Liver (tissue), 9 donors: ENCODE measurements around the gene STAT5A. TPM values are rescaled to one million over a fixed set of nuclear protein-coding genes. Genes with fewer than 3 reads are reported as not detected.

Experiments used
- DNase-seq: peaks from one replicate; pipeline ENCODE4 v3.0.0-alpha.2; 2017; ENCODE audit warnings: low spot score
- H3K27ac ChIP-seq, 2 donors: one replicate each; pipeline ENCODE4 v1.7.0; 2013; ENCODE audit warnings: inconsistent platforms in 2 of 2, low read length in 2 of 2, control low read depth in 1 of 2, low read depth in 1 of 2, mild to moderate bottlenecking in 1 of 2
- H3K27me3 ChIP-seq, 4 donors: one replicate each; pipeline versions ENCODE4 v1.6.1 to v1.7.0; 2013; ENCODE audit warnings: low read length in 3 of 4, inconsistent platforms in 1 of 4, mild to moderate bottlenecking in 1 of 4, moderate library complexity in 1 of 4; ENCODE audit not compliant: control insufficient read depth in 4 of 4, insufficient read depth in 4 of 4
- H3K36me3 ChIP-seq, 4 donors: one replicate each; pipeline versions ENCODE4 v1.6.1 to v1.7.0; 2013; ENCODE audit warnings: low read length in 3 of 4, mild to moderate bottlenecking in 3 of 4, low read depth in 1 of 4, moderate library complexity in 1 of 4; ENCODE audit not compliant: control insufficient read depth in 4 of 4, insufficient read depth in 3 of 4
- H3K4me1 ChIP-seq, 4 donors: one replicate each; pipeline versions ENCODE4 v1.6.1 to v1.7.0; 2013; ENCODE audit warnings: low read length in 3 of 4, mild to moderate bottlenecking in 3 of 4, moderate library complexity in 1 of 4; ENCODE audit not compliant: control insufficient read depth in 4 of 4, insufficient read depth in 4 of 4
- H3K4me3 ChIP-seq, 3 donors: one replicate each; pipeline versions ENCODE4 v1.6.1 to v1.7.0; 2013; ENCODE audit warnings: low read length in 3 of 3, control low read depth in 1 of 3, low read depth in 1 of 3, mild to moderate bottlenecking in 1 of 3
- H3K9ac ChIP-seq, 2 donors: one replicate each; pipeline ENCODE4 v1.7.0; 2013; ENCODE audit warnings: low read length in 2 of 2, mild to moderate bottlenecking in 2 of 2, moderate library complexity in 2 of 2, control low read depth in 1 of 2, low read depth in 1 of 2
- H3K9me3 ChIP-seq, 4 donors: one replicate each; pipeline versions ENCODE4 v1.6.1 to v1.7.0; 2013; ENCODE audit warnings: low read length in 3 of 4; ENCODE audit not compliant: control insufficient read depth in 4 of 4
- ATF3 ChIP-seq: IDR thresholded peaks from 2 replicates; pipeline ENCODE4 v1.6.1; 2016; ENCODE audit warnings: antibody characterized with exemption
- CTCF ChIP-seq: fragments of 150-350 bp; IDR thresholded peaks from 2 replicates; pipeline ENCODE4 v1.5.1; 2017; ENCODE audit warnings: improper control_type of control experiment, low read depth, low read length; ENCODE audit not compliant: missing input control
- EGR1 ChIP-seq, 2 donors: IDR thresholded peaks; 2 replicates each; pipeline ENCODE4 v1.6.1; 2016 to 2018; ENCODE audit warnings: antibody characterized with exemption in 2 of 2, low read depth in 2 of 2
- GABPA ChIP-seq, 2 donors: IDR thresholded peaks in 1 of 2; conservative IDR thresholded peaks in 1 of 2; 2 replicates each; pipeline ENCODE4 v1.6.1; 2016; ENCODE audit warnings: antibody characterized with exemption in 2 of 2, mild to moderate bottlenecking in 1 of 2, moderate library complexity in 1 of 2
- HNF4G ChIP-seq: IDR thresholded peaks from 2 replicates; pipeline ENCODE4 v1.6.1; 2016; ENCODE audit warnings: antibody characterized with exemption
- JUND ChIP-seq, 2 donors: IDR thresholded peaks; 2 replicates each; pipeline ENCODE4 v1.6.1; 2016; ENCODE audit warnings: antibody characterized with exemption in 2 of 2
- NR2F2 ChIP-seq: IDR thresholded peaks from 2 replicates; pipeline ENCODE4 v1.6.1; 2016; ENCODE audit warnings: antibody characterized with exemption
- RAD21 ChIP-seq, 2 donors: IDR thresholded peaks; 2 replicates each; pipeline ENCODE4 v1.6.1; 2016; ENCODE audit warnings: antibody characterized with exemption in 2 of 2, mild to moderate bottlenecking in 2 of 2
- RXRA ChIP-seq, 2 donors: IDR thresholded peaks; 2 replicates each; pipeline ENCODE4 v1.6.1; 2017 to 2018; ENCODE audit warnings: antibody characterized with exemption in 2 of 2, mild to moderate bottlenecking in 1 of 2
- SP1 ChIP-seq: IDR thresholded peaks from 2 replicates; pipeline ENCODE4 v1.6.1; 2018; ENCODE audit warnings: antibody characterized with exemption, mild to moderate bottlenecking
- TAF1 ChIP-seq: conservative IDR thresholded peaks from 2 replicates; pipeline ENCODE4 v1.6.1; 2016; ENCODE audit warnings: antibody characterized with exemption, mild to moderate bottlenecking
- YY1 ChIP-seq: IDR thresholded peaks from 2 replicates; pipeline ENCODE4 v1.6.1; 2016; ENCODE audit warnings: antibody characterized with exemption, mild to moderate bottlenecking
- ZBTB33 ChIP-seq: IDR thresholded peaks from 2 replicates; pipeline ENCODE4 v1.6.1; 2016; ENCODE audit warnings: antibody characterized with exemption
- WGBS: extraction: QIAGEN DNeasy Blood & Tissue Kit; methylation state at CpG from one replicate; pipeline ENCODE4 v1.1.7; 2013; 5-methylcytosine and 5-hydroxymethylcytosine counted together
- polyA plus RNA-seq, 2 donors: library from polyadenylated mRNA; stranded (reverse) in 1 of 2; unstranded in 1 of 2; fragments of 200-250 nt in 1 of 2; fragments of >200 nt in 1 of 2; fragmentation: Nextera tagmentation in 1 of 2; extraction: Ambion mirVana in 1 of 2; gene quantifications; one replicate each; pipeline versions ENCODE4 v1.2.1 to v1.2.3, GENCODE V29; 2013 to 2015
- total RNA-seq, 2 donors: library from RNA; depleted of rRNA; stranded (reverse); fragments of >200 nt; gene quantifications; one replicate each; pipeline ENCODE4 v1.2.3, GENCODE V29; 2014
- donor health status: healthy.
- donor health status: healthy.
- donor health status: healthy.
- donor health status: healthy.
- donor health status: healthy.

STAT5A gene
- total and polyA plus RNA-seq, 4 donors: 1.7 to 37.7 (median 8.9) TPM

GRCh38 chr17:42281571-42282096 lies 6.7 kb upstream of the STAT5A start:
- no peak for DNase-seq
- Histone ChIP-seq H3K4me3 (no peak overlapping the region), H3K4me1 (peaks cover 0 to 9% (median 4%) of the 10 kb centered on the region in 4 donors), H3K36me3 (no peaks in the 10 kb centered on the region), H3K9me3 (no peaks in the 10 kb centered on the region), H3K27me3 (no peaks in the 10 kb centered on the region), H3K9ac (no peak overlapping the region), H3K27ac (no peak overlapping the region)
- 90% methylated on average over 7 of the region's 7 CpGs for WGBS
- TF ChIP-seq NR2F2 (no peak), HNF4G (no peak), ATF3 (no peak), RAD21 (IDR thresholded peaks at IDR 0.05) (no peak), ZBTB33 (no peak), TAF1 (no peak), JUND (IDR thresholded peaks at IDR 0.05) (no peak), YY1 (no peak), GABPA (IDR thresholded peaks at IDR 0.05 in 1 of 2, conservative IDR thresholded peaks at IDR 0.05 in 1 of 2) (no peak), CTCF (no peak), SP1 (no peak)

- no peak overlapping the region for H3K9ac ChIP-seq
- WGBS: 95% methylated on average over 6 of the region's 6 CpGs
- H3K4me1 ChIP-seq: peaks cover 0 to 11% (median 4%) of the 10 kb centered on the region in 4 donors
- no peak overlapping the region for H3K4me3 ChIP-seq
- TF ChIP-seq RXRA (IDR thresholded peaks at IDR 0.05) (no peak), GABPA (IDR thresholded peaks at IDR 0.05 in 1 of 2, conservative IDR thresholded peaks at IDR 0.05 in 1 of 2) (no peak), RAD21 (IDR thresholded peaks at IDR 0.05) (no peak), SP1 (no peak), EGR1 (IDR thresholded peaks at IDR 0.05; ENCODE audit: low read depth in 2 of 2) (no peak)
- no peak overlapping the region for H3K27ac ChIP-seq
- no peaks in the 10 kb centered on the region for H3K27me3 ChIP-seq
- H3K9me3 ChIP-seq: no peaks in the 10 kb centered on the region
- DNase-seq: no peak
- no peaks in the 10 kb centered on the region for H3K36me3 ChIP-seq
These were observed 5.7 kb upstream of the STAT5A start for GRCh38 chr17:42282478-42283080.
